SU-DHL-6 (cell line): ENCODE results near the gene AGAP4.
"Not testable (repeated sequence)": the region's sequence is repeated elsewhere in the genome, so short reads cannot be mapped to it uniquely, and the experiment has no call there.

Experiments used
- H2AFZ ChIP-seq: fragments of 200-600 bp; sonication (generic); 2 replicates; pipeline ENCODE4 v1.6.1; 2014; ENCODE audit warnings: low read depth, mild to moderate bottlenecking, moderate library complexity, mixed read lengths, antibody characterized with exemption, low read length; ENCODE audit not compliant: severe bottlenecking
- H3F3A ChIP-seq: fragments of 200-600 bp; shearing (Covaris generic); 2 replicates; pipeline ENCODE4 v1.6.0; 2016; ENCODE audit warnings: antibody characterized with exemption, mild to moderate bottlenecking; ENCODE audit not compliant: insufficient read depth
- H3K27ac ChIP-seq: fragments of 200-600 bp; sonication (generic); 2 replicates; pipeline ENCODE4 v1.5.1; 2016; ENCODE audit warnings: low read depth, mild to moderate bottlenecking, low read length, moderate library complexity, mixed read lengths
- H3K27me3 ChIP-seq: fragments of 200-600 bp; sonication (generic), shearing (Covaris generic); 2 replicates; pipeline ENCODE4 v1.6.0; 2014; ENCODE audit warnings: mild to moderate bottlenecking, low read length
- H3K36me3 ChIP-seq: fragments of 200-600 bp; sonication (generic); 2 replicates; pipeline ENCODE4 v1.6.1; 2014; ENCODE audit warnings: mild to moderate bottlenecking, low read length, mixed read lengths
- H3K4me2 ChIP-seq: fragments of 300-600, 200-600 bp; shearing (Covaris generic), sonication (generic); 2 replicates; pipeline ENCODE4 v1.6.0; 2014; ENCODE audit warnings: low read length, low read depth, mild to moderate bottlenecking; ENCODE audit not compliant: poor library complexity, severe bottlenecking
- H3K4me3 ChIP-seq: fragments of 200-600 bp; sonication (generic); 2 replicates; pipeline ENCODE4 v1.5.1; 2014; ENCODE audit warnings: antibody characterized with exemption, low read length, mild to moderate bottlenecking, mixed read lengths; ENCODE audit not compliant: insufficient read depth, poor library complexity, severe bottlenecking
- H3K79me2 ChIP-seq: fragments of 200-600 bp; sonication (generic); 2 replicates; pipeline ENCODE4 v1.6.1; 2014; ENCODE audit warnings: mild to moderate bottlenecking, low read length, moderate library complexity; ENCODE audit not compliant: insufficient read depth
- H3K9ac ChIP-seq: fragments of 200-600 bp; sonication (generic); 2 replicates; pipeline ENCODE4 v1.7.0; 2014; ENCODE audit warnings: mild to moderate bottlenecking, low read length
- H3K9me2 ChIP-seq: fragments of 200-600 bp; sonication (generic); replicated peaks from 2 replicates; pipeline ENCODE4 v1.6.1; 2014; ENCODE audit warnings: low read length; ENCODE audit not compliant: insufficient read depth
- H3K9me3 ChIP-seq: fragments of 200-600 bp; sonication (generic); 2 replicates; pipeline ENCODE4 v1.6.1; 2014; ENCODE audit warnings: low read length, mixed read lengths; ENCODE audit not compliant: insufficient read depth
- H4K20me1 ChIP-seq: fragments of 200-600 bp; sonication (generic); 2 replicates; pipeline ENCODE4 v1.6.1; 2014; ENCODE audit warnings: low read depth, mild to moderate bottlenecking, antibody characterized with exemption, low read length, moderate library complexity, mixed read lengths
- CTCF ChIP-seq: fragments of 200-600 bp; sonication (generic); IDR thresholded peaks from one replicate; pipeline ENCODE4 v1.5.1; 2017; ENCODE audit warnings: antibody characterized with exemption, mild to moderate bottlenecking, low read length, moderate library complexity; ENCODE audit not compliant: insufficient read depth, poor library complexity, severe bottlenecking
- EZH2phosphoT487 ChIP-seq: fragments of 200-600 bp; sonication (generic), shearing (Covaris generic); conservative IDR thresholded peaks from 2 replicates; pipeline ENCODE4 v1.6.1; 2018; ENCODE audit warnings: mild to moderate bottlenecking, antibody characterized with exemption, low read length, moderate library complexity, mixed read lengths

The AGAP4 gene

GRCh38 chr10:45848467-45848866, 1.2 kb upstream of the AGAP4 start:
- not testable (repeated sequence) for H3K27ac ChIP-seq, H3K9me3 ChIP-seq, H3K36me3 ChIP-seq, H3K9me2 ChIP-seq, H3K27me3 ChIP-seq, H3K4me3 ChIP-seq, H2AFZ ChIP-seq, H3F3A ChIP-seq, H3K79me2 ChIP-seq, H3K4me2 ChIP-seq, H4K20me1 ChIP-seq, H3K9ac ChIP-seq

- not testable (repeated sequence) for H3K27me3 ChIP-seq, H3K9ac ChIP-seq, H3K4me2 ChIP-seq, H4K20me1 ChIP-seq, H3K36me3 ChIP-seq, H3K27ac ChIP-seq, H2AFZ ChIP-seq, H3K9me3 ChIP-seq, H3K4me3 ChIP-seq, H3F3A ChIP-seq, H3K79me2 ChIP-seq, H3K9me2 ChIP-seq
These were observed 24.4 kb downstream of the AGAP4 start for GRCh38 chr10:45822918-45823317.

- not testable (repeated sequence) for H3K27me3 ChIP-seq, H3K36me3 ChIP-seq, H3F3A ChIP-seq, H4K20me1 ChIP-seq, H3K9ac ChIP-seq, H3K9me2 ChIP-seq, H3K4me2 ChIP-seq, H2AFZ ChIP-seq, H3K79me2 ChIP-seq, H3K9me3 ChIP-seq, H3K4me3 ChIP-seq, H3K27ac ChIP-seq
These were observed 27.0 kb downstream of the AGAP4 start for GRCh38 chr10:45820107-45820830.

- H3K9me2 ChIP-seq: no peaks in the 10 kb centered on the region
- TF ChIP-seq CTCF (no peak), EZH2phosphoT487 (no peak)
- no peaks in the 10 kb centered on the region for H4K20me1 ChIP-seq
- no peak overlapping the region for H3K27ac ChIP-seq
- H3K27me3 ChIP-seq: no peaks in the 10 kb centered on the region
- no peak overlapping the region for H3K4me3 ChIP-seq
- H3K79me2 ChIP-seq: no peaks in the 10 kb centered on the region
- H3K36me3 ChIP-seq: no peaks in the 10 kb centered on the region
- no peak overlapping the region for H3K9ac ChIP-seq
- no peak overlapping the region for H2AFZ ChIP-seq
- H3K4me2 ChIP-seq: no peak overlapping the region
- H3K9me3 ChIP-seq: no peaks in the 10 kb centered on the region
- H3F3A ChIP-seq: no peaks in the 10 kb centered on the region
These were observed 27.7 kb downstream of the AGAP4 start for GRCh38 chr10:45819552-45819951.

GRCh38 chr10:45817912-45818311, 29.4 kb downstream of the AGAP4 start:
- H3K36me3 ChIP-seq: no peaks in the 10 kb centered on the region
- H4K20me1 ChIP-seq: no peaks in the 10 kb centered on the region
- H3K27ac ChIP-seq: no peak overlapping the region
- no peaks in the 10 kb centered on the region for H3K79me2 ChIP-seq
- no peak overlapping the region for H3K4me3 ChIP-seq
- H3K9ac ChIP-seq: no peak overlapping the region
- no peak for TF ChIP-seq EZH2phosphoT487
- no peak overlapping the region for H3K4me2 ChIP-seq
- no peaks in the 10 kb centered on the region for H3F3A ChIP-seq
- H3K27me3 ChIP-seq: no peaks in the 10 kb centered on the region
- H3K9me2 ChIP-seq: no peaks in the 10 kb centered on the region
- H3K9me3 ChIP-seq: no peaks in the 10 kb centered on the region
- no peak overlapping the region for H2AFZ ChIP-seq
